SK-N-SH (cell line): ENCODE measurements around the gene CPLX3. TPM values are rescaled to one million over a fixed set of nuclear protein-coding genes. Genes with fewer than 3 reads are reported as not detected.

Experiments
- CTCF ChIA-PET: fragments of 300-600, 350-600 bp; formaldehyde crosslinking; extraction: SDS; loops from one replicate; lab custom pipeline; 2021; lab: Yijun Ruan, JAX
- POLR2A ChIA-PET: fragments of 350-600 bp; sonication (Branson Sonifier 250); formaldehyde crosslinking; extraction: SDS; loops from one replicate; lab custom pipeline; 2020; ENCODE audit warnings: antibody characterized with exemption, inconsistent platforms; lab: Yijun Ruan, JAX
- DNase-seq: peaks from one replicate; pipeline ENCODE4 v3.0.0; 2012
- H2AFZ ChIP-seq: fragments of 200-600 bp; sonication (generic); 2 replicates; pipeline ENCODE4 v1.8.1; 2016; ENCODE audit warnings: antibody characterized with exemption, mild to moderate bottlenecking, low read depth
- H3F3A ChIP-seq: fragments of 200-600 bp; sonication (generic); replicated peaks from 2 replicates; pipeline ENCODE3; 2016; ENCODE audit warnings: antibody characterized with exemption, mild to moderate bottlenecking; ENCODE audit not compliant: insufficient read depth
- H3K27ac ChIP-seq, 2 experiments: fragments of 200-500 bp in 1 of 2; fragments of 200-600 bp in 1 of 2; sonication (Bioruptor generic) in 1 of 2; sonication (generic), shearing (Covaris generic) in 1 of 2; 2 replicates each; pipeline versions ENCODE4 v1.5.1 to v1.6.1; 2014 to 2016; ENCODE audit warnings: low read depth in 2 of 2, inconsistent platforms in 1 of 2, low read length in 1 of 2, mild to moderate bottlenecking in 1 of 2, mixed read lengths in 1 of 2
- H3K27me3 ChIP-seq: fragments of 200-600 bp; sonication (generic), shearing (Covaris generic); 2 replicates; pipeline ENCODE4 v1.6.1; 2016; ENCODE audit warnings: mixed run types; ENCODE audit not compliant: insufficient read depth
- H3K36me3 ChIP-seq, 2 experiments: fragments of 200-500 bp in 1 of 2; fragments of 200-600 bp in 1 of 2; sonication (Bioruptor generic) in 1 of 2; sonication (generic) in 1 of 2; replicated peaks in 1 of 2; 2 replicates each; pipeline versions ENCODE3 to v1.5.1; 2014 to 2016; ENCODE audit warnings: low read length in 1 of 2, mild to moderate bottlenecking in 1 of 2; ENCODE audit not compliant: insufficient read depth in 2 of 2, control insufficient read depth in 1 of 2
- H3K4me1 ChIP-seq, 2 experiments: fragments of 200-500 bp in 1 of 2; fragments of 200-600 bp in 1 of 2; sonication (Bioruptor generic) in 1 of 2; sonication (generic), shearing (Covaris generic) in 1 of 2; 2 replicates each; pipeline versions ENCODE4 v1.5.1 to v1.6.1; 2014 to 2016; ENCODE audit warnings: low read depth in 1 of 2, low read length in 1 of 2, mixed run types in 1 of 2; ENCODE audit not compliant: insufficient read depth in 2 of 2, control insufficient read depth in 1 of 2
- H3K4me2 ChIP-seq: fragments of 200-600 bp; sonication (generic), shearing (Covaris generic); 2 replicates; pipeline ENCODE4 v1.6.1; 2017; ENCODE audit warnings: mixed run types
- H3K4me3 ChIP-seq, 2 experiments: fragments of 200-500 bp in 1 of 2; fragments of 200-600 bp in 1 of 2; sonication (Bioruptor generic) in 1 of 2; sonication (generic), shearing (Covaris generic) in 1 of 2; 2 replicates each; pipeline versions ENCODE4 v1.5.1 to v1.8.1; 2014 to 2016; ENCODE audit warnings: low read depth in 2 of 2, inconsistent platforms in 1 of 2, low read length in 1 of 2, mild to moderate bottlenecking in 1 of 2, mixed read lengths in 1 of 2, moderate library complexity in 1 of 2
- H3K79me2 ChIP-seq: fragments of 200-600 bp; sonication (generic); 2 replicates; pipeline ENCODE4 v1.8.1; 2017; ENCODE audit warnings: mild to moderate bottlenecking; ENCODE audit not compliant: insufficient read depth
- H3K9ac ChIP-seq: fragments of 200-600 bp; sonication (generic); 2 replicates; pipeline ENCODE4 v1.6.1; 2017; ENCODE audit warnings: mixed run types
- H3K9me2 ChIP-seq: fragments of 200-600 bp; sonication (generic); 2 replicates; pipeline ENCODE4 v1.6.1; 2017; ENCODE audit warnings: mixed run types
- H3K9me3 ChIP-seq: fragments of 200-600 bp; sonication (generic); 2 replicates; pipeline ENCODE4 v1.6.1; 2017; ENCODE audit warnings: mixed run types, mild to moderate bottlenecking, moderate library complexity
- H4K20me1 ChIP-seq: fragments of 200-600 bp; sonication (generic); 2 replicates; pipeline ENCODE4 v1.6.1; 2017; ENCODE audit warnings: mild to moderate bottlenecking, mixed run types; ENCODE audit not compliant: insufficient read depth
- CTCF ChIP-seq: fragments of 200-600 bp; sonication (generic); IDR thresholded peaks from 2 replicates; pipeline ENCODE4 v1.6.1; 2017; ENCODE audit warnings: antibody characterized with exemption, mild to moderate bottlenecking, moderate library complexity
- FOSL2 ChIP-seq: IDR thresholded peaks from 2 replicates; pipeline ENCODE4 v1.4.0; 2012; ENCODE audit warnings: low read depth, mild to moderate bottlenecking, moderate library complexity, borderline replicate concordance
- MAX ChIP-seq: IDR thresholded peaks from 2 replicates; pipeline ENCODE4 v1.4.0; 2012; ENCODE audit warnings: low read depth
- NFIC ChIP-seq: IDR thresholded peaks from 2 replicates; pipeline ENCODE4 v1.4.0; 2012; ENCODE audit warnings: borderline replicate concordance
- PBX3 ChIP-seq: IDR thresholded peaks from 2 replicates; pipeline ENCODE4; 2012
- RAD21 ChIP-seq: IDR thresholded peaks from 2 replicates; pipeline ENCODE4 v1.6.1; 2012; ENCODE audit warnings: mild to moderate bottlenecking, low read length
- RCOR1 ChIP-seq: fragments of 150-350 bp; IDR thresholded peaks from 2 replicates; pipeline ENCODE4 v1.6.1; 2017; ENCODE audit warnings: antibody characterized with exemption, low read length
- SIN3A ChIP-seq: IDR thresholded peaks from 2 replicates; pipeline ENCODE4 v1.6.1; 2012; ENCODE audit warnings: low read depth, mild to moderate bottlenecking, low read length, moderate library complexity, borderline replicate concordance
- TCF12 ChIP-seq: IDR thresholded peaks from 2 replicates; pipeline ENCODE4 v1.4.0; 2012
- TEAD4 ChIP-seq: IDR thresholded peaks from 2 replicates; pipeline ENCODE4 v1.4.0; 2012; ENCODE audit warnings: mild to moderate bottlenecking, borderline replicate concordance; ENCODE audit not compliant: insufficient read depth
- ZBTB33 ChIP-seq: IDR thresholded peaks from 2 replicates; pipeline ENCODE4 v1.4.0; 2012; ENCODE audit warnings: low read depth, borderline replicate concordance
- WGBS: methylation state at CpG from one replicate; pipeline ENCODE4 v1.1.6; 2017; ENCODE audit warnings: low lambda C conversion rate; 5-methylcytosine and 5-hydroxymethylcytosine counted together
- polyA plus RNA-seq, 3 experiments: library from polyadenylated mRNA; depleted of rRNA; stranded (reverse); fragments of >200 nt; gene quantifications; 2 replicates each; pipeline ENCODE4 v1.2.3, GENCODE V29; 2012

CPLX3 gene
- polyA plus RNA-seq, 1 of the 3 experiments (the other 2 are of a cell fraction) = not detected

GRCh38 chr15:74776821-74777768 lies 49.3 kb upstream of the CPLX3 start (continued):
- TF ChIP-seq CTCF = no peak
- TF ChIP-seq MAX = no peak
- no peak for TF ChIP-seq FOSL2

- Histone ChIP-seq H3K9me2 (no peaks in the 10 kb centered on the region), H3K4me2 (no peak overlapping the region), H3K9ac (no peak overlapping the region), H3K27ac (no peak overlapping the region), H3K4me3 (no peak overlapping the region), H3K79me2 (peaks cover 6% of the 10 kb centered on the region), H3K4me1 (peaks cover 3 to 22% of the 10 kb centered on the region in 2 experiments; a peak in 2 of 4 replicates), H2AFZ (no peak overlapping the region), H3K9me3 (no peaks in the 10 kb centered on the region), H4K20me1 (peaks cover 3% of the 10 kb centered on the region), H3K27me3 (no peaks in the 10 kb centered on the region), H3K36me3 (no peaks in the 10 kb centered on the region), H3F3A (peaks cover 3% of the 10 kb centered on the region)
- TF ChIP-seq SIN3A = no peak
- TF ChIP-seq ZBTB33 = no peak
- TF ChIP-seq PBX3 = no peak
- TF ChIP-seq CTCF = no peak
- no peak for TF ChIP-seq TCF12
- no peak for TF ChIP-seq NFIC
- no peak for TF ChIP-seq RCOR1
- TF ChIP-seq RAD21 = no peak
- no peak for TF ChIP-seq TEAD4
- CTCF ChIA-PET = interaction anchor here (0.9 to 24.3 kb wide), 12 partner anchors 8 to 177 kb away, joined by 3 to 1109 read pairs (median 6); partner anchors contain the start of gene CLK3
- POLR2A ChIA-PET = interaction anchor here (0.6 to 1.2 kb wide), 3 partner anchors 119 to 217 kb away, joined by 4 to 5 read pairs (median 4); partner anchors contain the start of gene SCAMP5
- DNase-seq = no peak
- 94% methylated on average over 6 of the region's 6 CpGs for WGBS
These were observed 48.4 kb upstream of the CPLX3 start for GRCh38 chr15:74777769-74778598.
